Activated naive CD8-positive, alpha-beta T cell treated with anti-CD3 and anti-CD28 coated beads, Interleukin-2, amount 10 ng/mL, durations not matched to agents 7 days and 5 days (primary cell): ENCODE measurements around the gene TMEM98. TPM values are rescaled to one million over a fixed set of nuclear protein-coding genes. Genes with fewer than 3 reads are reported as not detected.
"Not testable (repeated sequence)": the region's sequence is repeated elsewhere in the genome, so short reads cannot be mapped to it uniquely, and the experiment has no call there.

Experiments
- ATAC-seq: fragments of 150-1000 bp; cut with Tn5 transposase; one replicate; pipeline ENCODE4 v1.10.0; 2021; ENCODE audit warnings: low read depth, moderate library complexity
- POLR2A ChIA-PET: fragments of 350-600 bp; sonication (Branson Sonifier 250); formaldehyde crosslinking; loops from one replicate; lab custom pipeline; 2021; ENCODE audit warnings: antibody characterized with exemption; lab: Charles Lee
- DNase-seq: peaks from one replicate; pipeline ENCODE4 v3.0.0; 2021
- H3K27ac Mint-ChIP-seq: one replicate; pipeline ENCODE4 v1.8.0; 2022; ENCODE audit warnings: mild to moderate bottlenecking, mixed read lengths
- H3K27me3 Mint-ChIP-seq: one replicate; pipeline ENCODE4 v1.8.0; 2022; ENCODE audit warnings: mild to moderate bottlenecking, moderate library complexity, mixed read lengths
- H3K36me3 Mint-ChIP-seq: one replicate; pipeline ENCODE4 v1.8.0; 2021; ENCODE audit warnings: mild to moderate bottlenecking, mixed read lengths
- H3K4me1 Mint-ChIP-seq: one replicate; pipeline ENCODE4 v1.8.0; 2021; ENCODE audit warnings: mixed read lengths
- H3K4me3 Mint-ChIP-seq: one replicate; pipeline ENCODE4 v1.8.0; 2022; ENCODE audit warnings: mild to moderate bottlenecking, moderate library complexity, mixed read lengths
- H3K9me3 Mint-ChIP-seq: one replicate; pipeline ENCODE4 v1.8.0; 2021; ENCODE audit warnings: mixed read lengths
- total RNA-seq, 2 experiments: library from RNA; stranded (reverse); gene quantifications; one replicate each; pipeline ENCODE4 v1.2.3, GENCODE V29; 2021

TMEM98 gene
- not detected for total RNA-seq

GRCh38 chr17:32927724-32928585, at the start of gene TMEM98:
TMEM98 (plus strand) TSS chr17:32928153; CDS start chr17:32931529, 3,376 bp downstream.
- peak within 1 kb of the TSS; percentile 59 for H3K4me3 Mint-ChIP-seq
- peak; percentile 37 for DNase-seq

GRCh38 chr17:32878211-32878610, 49.7 kb upstream of the TMEM98 start:
- H3K4me1 Mint-ChIP-seq, result peaks cover 12% of the 10 kb centered on the region
- DNase-seq, result no peak
- no peak for ATAC-seq
- no peak overlapping the region for H3K4me3 Mint-ChIP-seq
- no peaks in the 10 kb centered on the region for H3K36me3 Mint-ChIP-seq
- H3K9me3 Mint-ChIP-seq, result no peaks in the 10 kb centered on the region
- H3K27me3 Mint-ChIP-seq, result peaks cover 21% of the 10 kb centered on the region
- POLR2A ChIA-PET, result no interaction called here
- H3K27ac Mint-ChIP-seq, result no peak overlapping the region

More at GRCh38 chr17:32927724-32928585, at the start of gene TMEM98:
- no peak within 1 kb of the TSS for H3K27ac Mint-ChIP-seq
- POLR2A ChIA-PET, result no interaction called here
- H3K4me1 Mint-ChIP-seq, result no peaks in the 10 kb centered on the region
- no peaks in the 10 kb centered on the region for H3K36me3 Mint-ChIP-seq
- H3K27me3 Mint-ChIP-seq, result peaks cover 52% of the 10 kb centered on the region
- no peaks in the 10 kb centered on the region for H3K9me3 Mint-ChIP-seq
- no peak for ATAC-seq

GRCh38 chr17:32879134-32879533, 48.8 kb upstream of the TMEM98 start:
- POLR2A ChIA-PET, result no interaction called here
- H3K27me3 Mint-ChIP-seq, result peaks cover 21% of the 10 kb centered on the region
- H3K36me3 Mint-ChIP-seq, result no peaks in the 10 kb centered on the region
- peaks cover 12% of the 10 kb centered on the region for H3K4me1 Mint-ChIP-seq
- DNase-seq (no peak), ATAC-seq (no peak)
- no peaks in the 10 kb centered on the region for H3K9me3 Mint-ChIP-seq
- H3K27ac Mint-ChIP-seq, result no peak overlapping the region
- no peak overlapping the region for H3K4me3 Mint-ChIP-seq

GRCh38 chr17:32880671-32881453, 47.1 kb upstream of the TMEM98 start:
- no peak for DNase-seq
- no peak for ATAC-seq
- no peak overlapping the region for H3K4me3 Mint-ChIP-seq
- no peak overlapping the region for H3K27ac Mint-ChIP-seq
- H3K36me3 Mint-ChIP-seq, result no peaks in the 10 kb centered on the region
- no peaks in the 10 kb centered on the region for H3K9me3 Mint-ChIP-seq
- POLR2A ChIA-PET, result no interaction called here
- peaks cover 28% of the 10 kb centered on the region for H3K27me3 Mint-ChIP-seq
- peaks cover 9% of the 10 kb centered on the region for H3K4me1 Mint-ChIP-seq

GRCh38 chr17:32882029-32882428, 45.9 kb upstream of the TMEM98 start:
- H3K4me1 Mint-ChIP-seq, result peaks cover 5% of the 10 kb centered on the region
- no peaks in the 10 kb centered on the region for H3K9me3 Mint-ChIP-seq
- ATAC-seq, result no peak
- DNase-seq, result no peak
- H3K27me3 Mint-ChIP-seq, result peaks cover 26% of the 10 kb centered on the region
- H3K36me3 Mint-ChIP-seq, result no peaks in the 10 kb centered on the region
- H3K27ac Mint-ChIP-seq, result no peak overlapping the region
- POLR2A ChIA-PET, result no interaction called here
- no peak overlapping the region for H3K4me3 Mint-ChIP-seq

DNA sequence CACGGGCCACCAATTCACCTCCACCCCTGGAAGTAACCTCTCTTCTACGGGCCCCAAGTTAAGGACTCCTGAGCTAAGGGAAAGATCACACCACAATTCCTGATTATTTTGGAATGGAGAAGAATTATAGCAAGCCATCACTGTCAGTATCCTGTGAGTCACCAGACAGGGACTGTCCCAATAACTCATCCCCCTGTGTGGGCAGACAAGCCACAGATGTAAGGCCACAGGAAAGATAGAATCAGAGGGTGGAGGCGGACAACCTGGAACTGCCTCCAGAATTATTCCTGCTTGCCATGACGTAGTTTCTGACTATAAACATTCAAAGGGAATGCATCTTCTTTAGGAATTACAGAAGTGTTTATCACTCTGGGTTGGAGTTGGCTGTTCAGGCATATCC, 45.2 kb upstream of the TMEM98 start:
- POLR2A ChIA-PET, result interaction anchor here (1.2 kb wide), 1 partner anchor 125 kb away, joined by 3 read pairs; no protein-coding TSS in a partner anchor
- ATAC-seq (no peak), DNase-seq (no peak)
- Mint-ChIP-seq H3K9me3 (no peaks in the 10 kb centered on the region), H3K27ac (no peak overlapping the region), H3K4me3 (no peak overlapping the region), H3K4me1 (peaks cover under 1% of the 10 kb centered on the region), H3K36me3 (no peaks in the 10 kb centered on the region), H3K27me3 (peaks cover 26% of the 10 kb centered on the region)

DNA sequence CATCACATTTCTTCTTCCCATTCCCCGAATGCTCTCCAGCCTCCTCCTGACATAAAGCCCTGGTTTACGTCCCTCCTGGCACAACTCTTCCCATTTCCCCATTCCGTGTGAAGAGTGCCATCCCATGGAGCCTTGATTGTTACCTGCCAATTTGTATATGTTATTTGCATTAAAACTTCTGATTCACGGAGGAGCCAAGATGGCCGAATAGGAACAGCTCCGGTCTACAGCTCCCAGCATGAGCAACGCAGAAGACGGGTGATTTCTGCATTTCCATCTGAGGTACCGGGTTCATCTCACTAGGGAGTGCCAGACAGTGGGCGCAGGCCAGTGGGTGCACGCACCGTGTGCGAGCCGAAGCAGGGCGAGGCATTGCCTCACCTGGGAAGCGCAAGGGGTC, 41.0 kb upstream of the TMEM98 start:
- H3K36me3 Mint-ChIP-seq, result not testable (repeated sequence)

DNA sequence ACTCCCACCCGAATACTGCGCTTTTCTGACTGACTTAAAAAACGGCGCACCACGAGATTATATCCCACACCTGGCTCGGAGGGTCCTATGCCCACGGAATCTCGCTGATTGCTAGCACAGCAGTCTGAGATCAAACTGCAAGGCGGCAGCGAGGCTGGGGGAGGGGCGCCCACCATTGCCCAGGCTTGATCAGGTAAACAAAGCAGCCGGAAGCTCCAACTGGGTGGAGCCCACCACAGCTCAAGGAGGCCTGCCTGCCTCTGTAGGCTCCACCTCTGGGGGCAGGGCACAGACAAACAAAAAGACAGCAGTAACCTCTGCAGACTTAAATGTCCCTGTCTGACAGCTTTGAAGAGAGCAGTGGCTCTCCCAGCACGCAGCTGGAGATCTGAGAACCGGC, 40.5 kb upstream of the TMEM98 start:
- H3K36me3 Mint-ChIP-seq, H3K4me3 Mint-ChIP-seq, H3K27ac Mint-ChIP-seq, DNase-seq, H3K4me1 Mint-ChIP-seq, ATAC-seq, H3K9me3 Mint-ChIP-seq, H3K27me3 Mint-ChIP-seq, POLR2A ChIA-PET: not testable (repeated sequence)

More for the DNA sequence above, 41.0 kb upstream of the TMEM98 start:
- H3K27ac Mint-ChIP-seq, H3K4me1 Mint-ChIP-seq, DNase-seq, ATAC-seq, H3K4me3 Mint-ChIP-seq, POLR2A ChIA-PET, H3K9me3 Mint-ChIP-seq: not testable (repeated sequence)
- peaks cover 12% of the 10 kb centered on the region for H3K27me3 Mint-ChIP-seq

GRCh38 chr17:32894245-32894644, 33.7 kb upstream of the TMEM98 start:
- Mint-ChIP-seq H3K27ac (no peak overlapping the region), H3K4me3 (no peak overlapping the region), H3K36me3 (no peaks in the 10 kb centered on the region), H3K27me3 (peaks cover 25% of the 10 kb centered on the region), H3K4me1 (no peaks in the 10 kb centered on the region), H3K9me3 (no peaks in the 10 kb centered on the region)
- DNase-seq (no peak), ATAC-seq (no peak)
- POLR2A ChIA-PET, result no interaction called here

GRCh38 chr17:32896647-32897258, 31.2 kb upstream of the TMEM98 start:
- ATAC-seq (no peak), DNase-seq (no peak)
- H3K36me3 Mint-ChIP-seq, result no peaks in the 10 kb centered on the region
- no peak overlapping the region for H3K4me3 Mint-ChIP-seq
- H3K4me1 Mint-ChIP-seq, result no peaks in the 10 kb centered on the region
- H3K27me3 Mint-ChIP-seq, result peaks cover 38% of the 10 kb centered on the region
- POLR2A ChIA-PET, result no interaction called here
- H3K27ac Mint-ChIP-seq, result no peak overlapping the region
- H3K9me3 Mint-ChIP-seq, result no peaks in the 10 kb centered on the region

DNA sequence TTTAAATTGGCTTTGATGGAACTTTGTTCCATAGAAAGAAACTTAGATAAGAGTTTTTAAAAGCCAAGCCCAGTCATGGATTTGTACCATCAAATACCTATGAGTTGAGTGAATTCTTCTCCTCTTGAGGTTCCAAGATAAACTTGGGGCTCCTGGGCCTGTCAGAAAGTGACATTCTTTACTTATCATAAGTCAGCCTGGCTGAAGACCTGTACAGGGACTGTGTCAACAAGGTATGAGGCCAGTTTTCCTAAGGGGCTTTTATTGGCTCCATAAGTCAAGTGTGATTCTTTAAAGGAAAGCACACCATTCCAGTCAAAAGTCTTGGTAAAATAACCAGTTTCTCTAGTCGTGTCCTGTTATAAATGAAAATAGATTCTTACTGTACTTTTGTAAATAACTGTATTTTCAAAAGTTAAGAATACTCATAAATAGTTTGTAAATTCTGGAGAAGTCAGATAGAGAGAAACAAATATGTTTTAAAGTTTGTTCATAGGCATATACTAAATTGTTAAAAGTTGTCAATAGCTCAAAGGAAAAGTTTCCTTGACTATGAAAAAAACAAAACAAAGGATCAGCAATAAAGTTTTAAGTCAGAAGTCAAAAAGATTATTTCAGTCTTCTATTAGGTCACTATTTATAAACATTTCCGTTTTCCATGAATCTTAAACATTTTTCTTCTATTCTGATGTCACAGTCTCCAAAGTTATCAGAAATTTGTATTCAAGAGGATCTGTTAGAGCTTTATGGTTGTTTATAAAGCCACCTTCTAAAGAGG, 28.5 kb upstream of the TMEM98 start:
- Mint-ChIP-seq H3K36me3 (no peaks in the 10 kb centered on the region), H3K9me3 (peaks cover 2% of the 10 kb centered on the region), H3K4me1 (peaks cover 11% of the 10 kb centered on the region), H3K27me3 (peaks cover 49% of the 10 kb centered on the region), H3K27ac (no peak overlapping the region), H3K4me3 (no peak overlapping the region)
- no peak for DNase-seq
- POLR2A ChIA-PET, result no interaction called here
- no peak for ATAC-seq

DNA sequence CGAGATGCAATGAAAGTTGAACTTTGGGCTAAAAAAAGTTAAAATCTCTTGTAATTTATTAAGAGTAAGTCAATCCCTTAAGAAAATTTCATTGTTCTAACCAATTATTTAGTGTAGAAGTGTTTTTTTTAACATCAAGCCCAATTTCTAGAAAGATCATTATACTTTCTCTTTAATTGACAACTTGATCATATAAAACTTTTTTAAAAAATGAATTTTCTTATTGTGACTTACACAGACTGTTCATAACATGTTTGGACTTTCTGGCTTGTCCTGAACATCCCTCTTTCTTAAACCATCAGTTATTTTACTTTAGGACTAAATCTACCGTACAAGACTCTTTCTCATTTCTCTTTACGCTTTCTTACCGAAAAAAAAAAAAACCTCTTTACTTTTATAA, 26.2 kb upstream of the TMEM98 start:
- peaks cover 59% of the 10 kb centered on the region for H3K27me3 Mint-ChIP-seq
- DNase-seq (no peak), ATAC-seq (no peak)
- H3K9me3 Mint-ChIP-seq, result peaks cover 2% of the 10 kb centered on the region
- H3K36me3 Mint-ChIP-seq, result no peaks in the 10 kb centered on the region
- no peak overlapping the region for H3K4me3 Mint-ChIP-seq
- no peak overlapping the region for H3K27ac Mint-ChIP-seq
- POLR2A ChIA-PET, result no interaction called here
- peaks cover 15% of the 10 kb centered on the region for H3K4me1 Mint-ChIP-seq
